Liver (tissue), 9 donors: Measurements from ENCODE around the gene PINK1. TPM values are rescaled to one million over a fixed set of nuclear protein-coding genes. Genes with fewer than 3 reads are reported as not detected.

Experiments used
- DNase-seq: peaks from one replicate; pipeline ENCODE4 v3.0.0-alpha.2; 2017; ENCODE audit warnings: low spot score
- H3K27ac ChIP-seq, 2 donors: one replicate each; pipeline ENCODE4 v1.7.0; 2013; ENCODE audit warnings: inconsistent platforms in 2 of 2, low read length in 2 of 2, control low read depth in 1 of 2, low read depth in 1 of 2, mild to moderate bottlenecking in 1 of 2
- H3K27me3 ChIP-seq, 4 donors: one replicate each; pipeline versions ENCODE4 v1.6.1 to v1.7.0; 2013; ENCODE audit warnings: low read length in 3 of 4, inconsistent platforms in 1 of 4, mild to moderate bottlenecking in 1 of 4, moderate library complexity in 1 of 4; ENCODE audit not compliant: control insufficient read depth in 4 of 4, insufficient read depth in 4 of 4
- H3K36me3 ChIP-seq, 4 donors: one replicate each; pipeline versions ENCODE4 v1.6.1 to v1.7.0; 2013; ENCODE audit warnings: low read length in 3 of 4, mild to moderate bottlenecking in 3 of 4, low read depth in 1 of 4, moderate library complexity in 1 of 4; ENCODE audit not compliant: control insufficient read depth in 4 of 4, insufficient read depth in 3 of 4
- H3K4me1 ChIP-seq, 4 donors: one replicate each; pipeline versions ENCODE4 v1.6.1 to v1.7.0; 2013; ENCODE audit warnings: low read length in 3 of 4, mild to moderate bottlenecking in 3 of 4, moderate library complexity in 1 of 4; ENCODE audit not compliant: control insufficient read depth in 4 of 4, insufficient read depth in 4 of 4
- H3K4me3 ChIP-seq, 3 donors: one replicate each; pipeline versions ENCODE4 v1.6.1 to v1.7.0; 2013; ENCODE audit warnings: low read length in 3 of 3, control low read depth in 1 of 3, low read depth in 1 of 3, mild to moderate bottlenecking in 1 of 3
- H3K9ac ChIP-seq, 2 donors: one replicate each; pipeline ENCODE4 v1.7.0; 2013; ENCODE audit warnings: low read length in 2 of 2, mild to moderate bottlenecking in 2 of 2, moderate library complexity in 2 of 2, control low read depth in 1 of 2, low read depth in 1 of 2
- H3K9me3 ChIP-seq, 4 donors: one replicate each; pipeline versions ENCODE4 v1.6.1 to v1.7.0; 2013; ENCODE audit warnings: low read length in 3 of 4; ENCODE audit not compliant: control insufficient read depth in 4 of 4
- EGR1 ChIP-seq, 2 donors: IDR thresholded peaks; 2 replicates each; pipeline ENCODE4 v1.6.1; 2016 to 2018; ENCODE audit warnings: antibody characterized with exemption in 2 of 2, low read depth in 2 of 2
- FOXA1 ChIP-seq: IDR thresholded peaks from 2 replicates; pipeline ENCODE4 v1.6.1; 2016; ENCODE audit warnings: antibody characterized with exemption
- FOXA2 ChIP-seq: IDR thresholded peaks from 2 replicates; pipeline ENCODE4 v1.6.1; 2016; ENCODE audit warnings: antibody characterized with exemption
- GABPA ChIP-seq, 2 donors: IDR thresholded peaks in 1 of 2; conservative IDR thresholded peaks in 1 of 2; 2 replicates each; pipeline ENCODE4 v1.6.1; 2016; ENCODE audit warnings: antibody characterized with exemption in 2 of 2, mild to moderate bottlenecking in 1 of 2, moderate library complexity in 1 of 2
- HNF4A ChIP-seq, 2 donors: conservative IDR thresholded peaks; 2 replicates each; pipeline ENCODE4 v1.6.1; 2016; ENCODE audit warnings: antibody characterized with exemption in 2 of 2, mild to moderate bottlenecking in 2 of 2
- HNF4G ChIP-seq: IDR thresholded peaks from 2 replicates; pipeline ENCODE4 v1.6.1; 2016; ENCODE audit warnings: antibody characterized with exemption
- JUND ChIP-seq, 2 donors: IDR thresholded peaks; 2 replicates each; pipeline ENCODE4 v1.6.1; 2016; ENCODE audit warnings: antibody characterized with exemption in 2 of 2
- NR2F2 ChIP-seq: IDR thresholded peaks from 2 replicates; pipeline ENCODE4 v1.6.1; 2016; ENCODE audit warnings: antibody characterized with exemption
- RAD21 ChIP-seq, 2 donors: IDR thresholded peaks; 2 replicates each; pipeline ENCODE4 v1.6.1; 2016; ENCODE audit warnings: antibody characterized with exemption in 2 of 2, mild to moderate bottlenecking in 2 of 2
- RXRA ChIP-seq, 2 donors: IDR thresholded peaks; 2 replicates each; pipeline ENCODE4 v1.6.1; 2017 to 2018; ENCODE audit warnings: antibody characterized with exemption in 2 of 2, mild to moderate bottlenecking in 1 of 2
- SP1 ChIP-seq: IDR thresholded peaks from 2 replicates; pipeline ENCODE4 v1.6.1; 2018; ENCODE audit warnings: antibody characterized with exemption, mild to moderate bottlenecking
- TAF1 ChIP-seq: conservative IDR thresholded peaks from 2 replicates; pipeline ENCODE4 v1.6.1; 2016; ENCODE audit warnings: antibody characterized with exemption, mild to moderate bottlenecking
- YY1 ChIP-seq: IDR thresholded peaks from 2 replicates; pipeline ENCODE4 v1.6.1; 2016; ENCODE audit warnings: antibody characterized with exemption, mild to moderate bottlenecking
- WGBS: extraction: QIAGEN DNeasy Blood & Tissue Kit; methylation state at CpG from one replicate; pipeline ENCODE4 v1.1.7; 2013; 5-methylcytosine and 5-hydroxymethylcytosine counted together
- polyA plus RNA-seq, 2 donors: library from polyadenylated mRNA; stranded (reverse) in 1 of 2; unstranded in 1 of 2; fragments of 200-250 nt in 1 of 2; fragments of >200 nt in 1 of 2; fragmentation: Nextera tagmentation in 1 of 2; extraction: Ambion mirVana in 1 of 2; gene quantifications; one replicate each; pipeline versions ENCODE4 v1.2.1 to v1.2.3, GENCODE V29; 2013 to 2015
- total RNA-seq, 2 donors: library from RNA; depleted of rRNA; stranded (reverse); fragments of >200 nt; gene quantifications; one replicate each; pipeline ENCODE4 v1.2.3, GENCODE V29; 2014
- TF ChIP-seq, protein P1 (sequence below): IDR thresholded peaks from 2 replicates; pipeline ENCODE4 v1.6.1; 2016; ENCODE audit warnings: antibody characterized with exemption
- TF ChIP-seq, protein P2 (sequence below): IDR thresholded peaks from 2 replicates; pipeline ENCODE4 v1.6.1; 2016; ENCODE audit warnings: antibody characterized with exemption
- TF ChIP-seq, protein P3 (sequence below): IDR thresholded peaks from 2 replicates; pipeline ENCODE4 v1.6.1; 2016; ENCODE audit warnings: antibody characterized with exemption, mild to moderate bottlenecking
- TF ChIP-seq, protein P4 (sequence below): fragments of 150-350 bp; IDR thresholded peaks from 2 replicates; pipeline ENCODE4 v1.5.1; 2017; ENCODE audit warnings: improper control_type of control experiment, low read depth, low read length; ENCODE audit not compliant: missing input control
- TF ChIP-seq, protein P5 (sequence below): IDR thresholded peaks from 2 replicates; pipeline ENCODE4 v1.6.1; 2016; ENCODE audit warnings: antibody characterized with exemption
- donor health status: healthy.
- donor health status: healthy.
- donor health status: healthy.
- donor health status: healthy.
- donor health status: healthy.

PINK1 gene
- total and polyA plus RNA-seq, 4 donors, result 52.7 to 118 (median 62.2) TPM

DNA sequence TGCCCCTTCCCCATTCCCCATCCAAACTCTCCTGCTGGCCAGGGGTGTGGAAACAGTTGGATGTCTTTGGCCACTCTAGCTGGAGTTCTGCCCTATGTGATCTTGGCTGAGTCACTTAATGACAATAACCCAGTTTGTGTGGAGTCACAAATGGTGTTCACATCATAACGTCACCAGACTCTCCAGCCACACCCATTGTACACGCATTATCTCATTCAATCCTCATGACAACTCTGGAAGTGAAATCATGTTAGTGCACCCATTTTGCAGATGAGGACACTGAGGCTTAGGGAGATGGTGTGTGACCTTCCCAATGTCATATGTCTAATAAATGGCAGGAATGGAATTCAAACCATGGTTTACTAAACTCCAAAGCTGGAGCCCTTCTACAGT is 45.6 kb upstream of the PINK1 start:
- Histone ChIP-seq H3K27ac (no peak overlapping the region), H3K9me3 (no peaks in the 10 kb centered on the region), H3K4me3 (no peak overlapping the region), H3K36me3 (no peaks in the 10 kb centered on the region), H3K27me3 (no peaks in the 10 kb centered on the region), H3K4me1 (peaks cover 0 to 28% (median 15%) of the 10 kb centered on the region in 4 donors), H3K9ac (no peak overlapping the region)
- WGBS, result 61% methylated on average over 2 of the region's 2 CpGs
- TF ChIP-seq RAD21 (IDR thresholded peaks at IDR 0.05) (no peak), HNF4G (no peak)
- TF ChIP-seq, protein P1, sequence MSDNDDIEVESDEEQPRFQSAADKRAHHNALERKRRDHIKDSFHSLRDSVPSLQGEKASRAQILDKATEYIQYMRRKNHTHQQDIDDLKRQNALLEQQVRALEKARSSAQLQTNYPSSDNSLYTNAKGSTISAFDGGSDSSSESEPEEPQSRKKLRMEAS, result no peak
- TF ChIP-seq, protein P2, sequence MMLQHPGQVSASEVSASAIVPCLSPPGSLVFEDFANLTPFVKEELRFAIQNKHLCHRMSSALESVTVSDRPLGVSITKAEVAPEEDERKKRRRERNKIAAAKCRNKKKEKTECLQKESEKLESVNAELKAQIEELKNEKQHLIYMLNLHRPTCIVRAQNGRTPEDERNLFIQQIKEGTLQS, result no peak
- DNase-seq, result no peak

DNA sequence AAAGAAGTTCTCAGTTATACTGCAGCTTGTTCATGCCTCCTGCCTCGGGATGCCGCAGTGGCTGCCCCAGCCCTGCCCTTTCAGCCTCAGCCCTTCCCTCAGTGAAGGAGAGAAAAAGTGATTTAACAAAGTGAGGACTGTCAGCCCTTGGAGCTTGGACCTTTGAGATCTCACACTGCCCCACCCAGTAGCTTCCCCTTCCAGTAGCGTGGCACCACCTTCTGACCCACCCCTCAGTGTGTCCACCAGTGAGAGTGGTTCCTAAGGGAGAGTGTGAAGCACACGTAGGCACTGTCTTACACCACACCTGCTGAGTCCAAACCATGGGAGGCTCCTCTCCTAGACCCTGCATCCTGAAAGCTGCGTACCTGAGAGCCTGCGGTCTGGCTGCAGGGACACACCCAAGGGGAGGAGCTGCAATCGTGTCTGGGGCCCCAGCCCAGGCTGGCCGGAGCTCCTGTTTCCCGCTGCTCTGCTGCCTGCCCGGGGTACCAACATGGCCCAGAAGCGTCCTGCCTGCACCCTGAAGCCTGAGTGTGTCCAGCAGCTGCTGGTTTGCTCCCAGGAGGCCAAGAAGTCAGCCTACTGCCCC is 44.5 kb upstream of the PINK1 start, which contains the start of gene CDA:
CDA (plus strand) TSS at position 464 of the 592 bp plus-strand sequence; CDS start at position 497, 33 bp downstream.
- peak within 1 kb of the TSS; percentile 70 to 92 (median 73) for H3K4me3 ChIP-seq
- TF ChIP-seq SP1 (peak; percentile 75), YY1 (peak; percentile 56), FOXA1 (no peak), TAF1 (peak; percentile 86), JUND (IDR thresholded peaks at IDR 0.05) (no peak), NR2F2 (no peak), RAD21 (IDR thresholded peaks at IDR 0.05) (peak in 1 of 2 donors; percentile 50), HNF4A (conservative IDR thresholded peaks at IDR 0.05) (peak; percentile 79 to 86), RXRA (IDR thresholded peaks at IDR 0.05) (peak in 1 of 2 donors; percentile 70), EGR1 (IDR thresholded peaks at IDR 0.05; ENCODE audit: low read depth in 2 of 2) (no peak), HNF4G (peak; percentile 62), FOXA2 (no peak), GABPA (IDR thresholded peaks at IDR 0.05 in 1 of 2, conservative IDR thresholded peaks at IDR 0.05 in 1 of 2) (peak in 1 of 2 donors; percentile 9)
- TF ChIP-seq, protein P3, sequence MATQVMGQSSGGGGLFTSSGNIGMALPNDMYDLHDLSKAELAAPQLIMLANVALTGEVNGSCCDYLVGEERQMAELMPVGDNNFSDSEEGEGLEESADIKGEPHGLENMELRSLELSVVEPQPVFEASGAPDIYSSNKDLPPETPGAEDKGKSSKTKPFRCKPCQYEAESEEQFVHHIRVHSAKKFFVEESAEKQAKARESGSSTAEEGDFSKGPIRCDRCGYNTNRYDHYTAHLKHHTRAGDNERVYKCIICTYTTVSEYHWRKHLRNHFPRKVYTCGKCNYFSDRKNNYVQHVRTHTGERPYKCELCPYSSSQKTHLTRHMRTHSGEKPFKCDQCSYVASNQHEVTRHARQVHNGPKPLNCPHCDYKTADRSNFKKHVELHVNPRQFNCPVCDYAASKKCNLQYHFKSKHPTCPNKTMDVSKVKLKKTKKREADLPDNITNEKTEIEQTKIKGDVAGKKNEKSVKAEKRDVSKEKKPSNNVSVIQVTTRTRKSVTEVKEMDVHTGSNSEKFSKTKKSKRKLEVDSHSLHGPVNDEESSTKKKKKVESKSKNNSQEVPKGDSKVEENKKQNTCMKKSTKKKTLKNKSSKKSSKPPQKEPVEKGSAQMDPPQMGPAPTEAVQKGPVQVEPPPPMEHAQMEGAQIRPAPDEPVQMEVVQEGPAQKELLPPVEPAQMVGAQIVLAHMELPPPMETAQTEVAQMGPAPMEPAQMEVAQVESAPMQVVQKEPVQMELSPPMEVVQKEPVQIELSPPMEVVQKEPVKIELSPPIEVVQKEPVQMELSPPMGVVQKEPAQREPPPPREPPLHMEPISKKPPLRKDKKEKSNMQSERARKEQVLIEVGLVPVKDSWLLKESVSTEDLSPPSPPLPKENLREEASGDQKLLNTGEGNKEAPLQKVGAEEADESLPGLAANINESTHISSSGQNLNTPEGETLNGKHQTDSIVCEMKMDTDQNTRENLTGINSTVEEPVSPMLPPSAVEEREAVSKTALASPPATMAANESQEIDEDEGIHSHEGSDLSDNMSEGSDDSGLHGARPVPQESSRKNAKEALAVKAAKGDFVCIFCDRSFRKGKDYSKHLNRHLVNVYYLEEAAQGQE, result peak; percentile 58
- TF ChIP-seq, protein P4, sequence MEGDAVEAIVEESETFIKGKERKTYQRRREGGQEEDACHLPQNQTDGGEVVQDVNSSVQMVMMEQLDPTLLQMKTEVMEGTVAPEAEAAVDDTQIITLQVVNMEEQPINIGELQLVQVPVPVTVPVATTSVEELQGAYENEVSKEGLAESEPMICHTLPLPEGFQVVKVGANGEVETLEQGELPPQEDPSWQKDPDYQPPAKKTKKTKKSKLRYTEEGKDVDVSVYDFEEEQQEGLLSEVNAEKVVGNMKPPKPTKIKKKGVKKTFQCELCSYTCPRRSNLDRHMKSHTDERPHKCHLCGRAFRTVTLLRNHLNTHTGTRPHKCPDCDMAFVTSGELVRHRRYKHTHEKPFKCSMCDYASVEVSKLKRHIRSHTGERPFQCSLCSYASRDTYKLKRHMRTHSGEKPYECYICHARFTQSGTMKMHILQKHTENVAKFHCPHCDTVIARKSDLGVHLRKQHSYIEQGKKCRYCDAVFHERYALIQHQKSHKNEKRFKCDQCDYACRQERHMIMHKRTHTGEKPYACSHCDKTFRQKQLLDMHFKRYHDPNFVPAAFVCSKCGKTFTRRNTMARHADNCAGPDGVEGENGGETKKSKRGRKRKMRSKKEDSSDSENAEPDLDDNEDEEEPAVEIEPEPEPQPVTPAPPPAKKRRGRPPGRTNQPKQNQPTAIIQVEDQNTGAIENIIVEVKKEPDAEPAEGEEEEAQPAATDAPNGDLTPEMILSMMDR, result no peak
- TF ChIP-seq, protein P5, sequence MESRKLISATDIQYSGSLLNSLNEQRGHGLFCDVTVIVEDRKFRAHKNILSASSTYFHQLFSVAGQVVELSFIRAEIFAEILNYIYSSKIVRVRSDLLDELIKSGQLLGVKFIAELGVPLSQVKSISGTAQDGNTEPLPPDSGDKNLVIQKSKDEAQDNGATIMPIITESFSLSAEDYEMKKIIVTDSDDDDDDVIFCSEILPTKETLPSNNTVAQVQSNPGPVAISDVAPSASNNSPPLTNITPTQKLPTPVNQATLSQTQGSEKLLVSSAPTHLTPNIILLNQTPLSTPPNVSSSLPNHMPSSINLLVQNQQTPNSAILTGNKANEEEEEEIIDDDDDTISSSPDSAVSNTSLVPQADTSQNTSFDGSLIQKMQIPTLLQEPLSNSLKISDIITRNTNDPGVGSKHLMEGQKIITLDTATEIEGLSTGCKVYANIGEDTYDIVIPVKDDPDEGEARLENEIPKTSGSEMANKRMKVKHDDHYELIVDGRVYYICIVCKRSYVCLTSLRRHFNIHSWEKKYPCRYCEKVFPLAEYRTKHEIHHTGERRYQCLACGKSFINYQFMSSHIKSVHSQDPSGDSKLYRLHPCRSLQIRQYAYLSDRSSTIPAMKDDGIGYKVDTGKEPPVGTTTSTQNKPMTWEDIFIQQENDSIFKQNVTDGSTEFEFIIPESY, result no peak
- TF ChIP-seq, protein P1, result peak; percentile 41
- TF ChIP-seq, protein P2, result no peak
- H3K9me3 ChIP-seq, result no peaks in the 10 kb centered on the region
- H3K4me1 ChIP-seq, result peaks cover 0 to 35% (median 15%) of the 10 kb centered on the region in 4 donors
- peak within 1 kb of the TSS; percentile 89 to 94 for H3K27ac ChIP-seq
- peaks cover 0 to 3% (median under 1%) of the 10 kb centered on the region in 4 donors for H3K36me3 ChIP-seq
- H3K27me3 ChIP-seq, result no peaks in the 10 kb centered on the region
- H3K9ac ChIP-seq, result peak within 1 kb of the TSS; percentile 82 to 87
- DNase-seq, result no peak
- WGBS, result 16% methylated on average over 11 of the region's 11 CpGs
